ENCODE results near the gene TRAF1. TPM values are rescaled to one million over a fixed set of nuclear protein-coding genes. Genes with fewer than 3 reads are reported as not detected.

The TRAF1 gene
- total RNA-seq, 1 experiment from 2014 or later, result 4.7 TPM

DNA sequence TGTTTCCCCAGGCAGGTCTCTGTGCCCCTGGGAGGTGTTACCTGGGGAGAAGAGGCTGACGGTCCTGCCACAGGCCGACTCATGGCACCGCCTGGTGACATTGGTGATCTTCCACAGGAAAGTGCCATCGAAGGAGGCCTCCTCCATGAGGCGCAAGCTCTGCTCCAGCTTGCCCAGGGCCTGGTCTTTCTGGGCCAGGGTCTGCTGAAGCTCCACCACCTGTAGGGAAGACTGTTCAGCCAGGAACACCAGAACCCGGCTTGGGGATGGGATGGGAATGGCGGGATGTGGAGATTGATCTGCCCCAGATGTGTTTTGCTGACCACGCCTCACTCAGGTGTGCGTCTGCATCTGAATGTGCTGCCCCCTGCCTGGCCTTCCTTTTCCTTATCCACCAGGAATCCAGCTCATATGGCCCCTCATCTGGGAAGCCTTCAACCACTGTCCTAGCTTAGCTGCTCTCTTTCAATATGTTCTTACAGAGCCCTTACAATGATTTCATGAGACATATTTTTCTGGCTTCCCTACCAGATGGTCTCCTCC, 15.2 kb downstream of the TRAF1 start:
- DNase-seq (ENCODE audit: low read depth, low spot score) (no peak), ATAC-seq (no peak)
- ChIA-PET CTCF (no interaction called here), POLR2A (no interaction called here)
- Histone ChIP-seq H3K4me1 (ENCODE audit: control insufficient read depth, insufficient read depth, low read length) (no peaks in the 10 kb centered on the region), H3K27me3 (ENCODE audit: control insufficient read depth, insufficient read depth, low read length) (no peaks in the 10 kb centered on the region), H3K36me3 (ENCODE audit: control insufficient read depth, insufficient read depth, low read length) (no peaks in the 10 kb centered on the region), H3K4me3 (ENCODE audit: low read depth in 2 of 2, low read length in 2 of 2) (no peak overlapping the region), H3K9me3 (ENCODE audit: control insufficient read depth, insufficient read depth, low read depth, low read length) (no peaks in the 10 kb centered on the region), H3K27ac (ENCODE audit: low read length) (no peak overlapping the region)
- in situ Hi-C loops (cut with HindIII; ENCODE audit: low pct_unique_long_range_greater_than_20kb, low sequenced_read_pairs), result no loop called here
- intact Hi-C loops (cut with micrococcal nuclease; ENCODE audit: unreplicated experiment), result no loop called here
- TF ChIP-seq, protein P1, sequence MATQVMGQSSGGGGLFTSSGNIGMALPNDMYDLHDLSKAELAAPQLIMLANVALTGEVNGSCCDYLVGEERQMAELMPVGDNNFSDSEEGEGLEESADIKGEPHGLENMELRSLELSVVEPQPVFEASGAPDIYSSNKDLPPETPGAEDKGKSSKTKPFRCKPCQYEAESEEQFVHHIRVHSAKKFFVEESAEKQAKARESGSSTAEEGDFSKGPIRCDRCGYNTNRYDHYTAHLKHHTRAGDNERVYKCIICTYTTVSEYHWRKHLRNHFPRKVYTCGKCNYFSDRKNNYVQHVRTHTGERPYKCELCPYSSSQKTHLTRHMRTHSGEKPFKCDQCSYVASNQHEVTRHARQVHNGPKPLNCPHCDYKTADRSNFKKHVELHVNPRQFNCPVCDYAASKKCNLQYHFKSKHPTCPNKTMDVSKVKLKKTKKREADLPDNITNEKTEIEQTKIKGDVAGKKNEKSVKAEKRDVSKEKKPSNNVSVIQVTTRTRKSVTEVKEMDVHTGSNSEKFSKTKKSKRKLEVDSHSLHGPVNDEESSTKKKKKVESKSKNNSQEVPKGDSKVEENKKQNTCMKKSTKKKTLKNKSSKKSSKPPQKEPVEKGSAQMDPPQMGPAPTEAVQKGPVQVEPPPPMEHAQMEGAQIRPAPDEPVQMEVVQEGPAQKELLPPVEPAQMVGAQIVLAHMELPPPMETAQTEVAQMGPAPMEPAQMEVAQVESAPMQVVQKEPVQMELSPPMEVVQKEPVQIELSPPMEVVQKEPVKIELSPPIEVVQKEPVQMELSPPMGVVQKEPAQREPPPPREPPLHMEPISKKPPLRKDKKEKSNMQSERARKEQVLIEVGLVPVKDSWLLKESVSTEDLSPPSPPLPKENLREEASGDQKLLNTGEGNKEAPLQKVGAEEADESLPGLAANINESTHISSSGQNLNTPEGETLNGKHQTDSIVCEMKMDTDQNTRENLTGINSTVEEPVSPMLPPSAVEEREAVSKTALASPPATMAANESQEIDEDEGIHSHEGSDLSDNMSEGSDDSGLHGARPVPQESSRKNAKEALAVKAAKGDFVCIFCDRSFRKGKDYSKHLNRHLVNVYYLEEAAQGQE (IDR thresholded peaks at IDR 0.05; ENCODE audit: insufficient read depth in 1 of 2, low read depth in 2 of 2, low read length in 1 of 2), result no peak
- TF ChIP-seq, protein P2, sequence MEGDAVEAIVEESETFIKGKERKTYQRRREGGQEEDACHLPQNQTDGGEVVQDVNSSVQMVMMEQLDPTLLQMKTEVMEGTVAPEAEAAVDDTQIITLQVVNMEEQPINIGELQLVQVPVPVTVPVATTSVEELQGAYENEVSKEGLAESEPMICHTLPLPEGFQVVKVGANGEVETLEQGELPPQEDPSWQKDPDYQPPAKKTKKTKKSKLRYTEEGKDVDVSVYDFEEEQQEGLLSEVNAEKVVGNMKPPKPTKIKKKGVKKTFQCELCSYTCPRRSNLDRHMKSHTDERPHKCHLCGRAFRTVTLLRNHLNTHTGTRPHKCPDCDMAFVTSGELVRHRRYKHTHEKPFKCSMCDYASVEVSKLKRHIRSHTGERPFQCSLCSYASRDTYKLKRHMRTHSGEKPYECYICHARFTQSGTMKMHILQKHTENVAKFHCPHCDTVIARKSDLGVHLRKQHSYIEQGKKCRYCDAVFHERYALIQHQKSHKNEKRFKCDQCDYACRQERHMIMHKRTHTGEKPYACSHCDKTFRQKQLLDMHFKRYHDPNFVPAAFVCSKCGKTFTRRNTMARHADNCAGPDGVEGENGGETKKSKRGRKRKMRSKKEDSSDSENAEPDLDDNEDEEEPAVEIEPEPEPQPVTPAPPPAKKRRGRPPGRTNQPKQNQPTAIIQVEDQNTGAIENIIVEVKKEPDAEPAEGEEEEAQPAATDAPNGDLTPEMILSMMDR (IDR thresholded peaks at IDR 0.05), result no peak
- no peak for TF ChIP-seq POLR2AphosphoS5 (IDR thresholded peaks at IDR 0.05; ENCODE audit: low read depth, low read length)
- no TSS peak for BruUV-seq (replicated peaks)

DNA sequence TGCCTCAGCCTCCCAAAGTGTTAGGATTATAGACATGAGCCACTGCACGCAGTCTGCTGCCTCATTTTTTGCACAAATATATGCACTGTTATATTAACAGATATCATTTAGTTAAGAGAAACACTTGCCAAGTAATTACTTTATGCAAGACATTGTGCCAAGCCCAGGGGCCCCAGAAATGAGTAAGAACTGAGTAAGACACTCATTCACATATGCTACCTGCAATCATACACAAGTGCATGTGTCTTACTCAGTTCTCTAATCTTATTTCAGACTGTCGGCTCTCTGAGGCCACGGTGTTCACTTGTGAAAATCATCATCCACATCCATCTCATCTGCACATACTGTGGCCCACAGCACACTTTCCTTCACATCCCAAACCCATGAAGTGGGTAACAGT, 16.0 kb downstream of the TRAF1 start:
- no peaks in the 10 kb centered on the region for H3K36me3 ChIP-seq (ENCODE audit: control insufficient read depth, insufficient read depth, low read length)
- in situ Hi-C loops (cut with HindIII; ENCODE audit: low pct_unique_long_range_greater_than_20kb, low sequenced_read_pairs), result no loop called here
- no peak for ATAC-seq
- BruUV-seq (replicated peaks), result no TSS peak
- TF ChIP-seq, protein P2 (IDR thresholded peaks at IDR 0.05), result no peak
- TF ChIP-seq POLR2AphosphoS5 (IDR thresholded peaks at IDR 0.05; ENCODE audit: low read depth, low read length), result no peak
- TF ChIP-seq, protein P1 (IDR thresholded peaks at IDR 0.05; ENCODE audit: insufficient read depth in 1 of 2, low read depth in 2 of 2, low read length in 1 of 2), result no peak
- TF ChIP-seq SIN3A (IDR thresholded peaks at IDR 0.05; ENCODE audit: borderline replicate concordance, insufficient read depth, low read depth, low read length), result no peak
- no peak for TF ChIP-seq TCF7L2 (IDR thresholded peaks at IDR 0.05; ENCODE audit: low read depth, low read length)
- H3K4me1 ChIP-seq (ENCODE audit: control insufficient read depth, insufficient read depth, low read length), result no peaks in the 10 kb centered on the region
- H3K27me3 ChIP-seq (ENCODE audit: control insufficient read depth, insufficient read depth, low read length), result no peaks in the 10 kb centered on the region
- POLR2A ChIA-PET, result no interaction called here
- intact Hi-C loops (cut with micrococcal nuclease; ENCODE audit: unreplicated experiment), result no loop called here
- CTCF ChIA-PET, result no interaction called here
- H3K4me3 ChIP-seq (ENCODE audit: low read depth in 2 of 2, low read length in 2 of 2), result no peak overlapping the region
- no peaks in the 10 kb centered on the region for H3K9me3 ChIP-seq (ENCODE audit: control insufficient read depth, insufficient read depth, low read depth, low read length)
- no peak for DNase-seq (ENCODE audit: low read depth, low spot score)
- no peak overlapping the region for H3K27ac ChIP-seq (ENCODE audit: low read length)

All from Panc1 (cell line).